ENCODE results near the gene HECA. TPM values are rescaled to one million over a fixed set of nuclear protein-coding genes. Genes with fewer than 3 reads are reported as not detected.
"Not testable (repeated sequence)": the region's sequence is repeated elsewhere in the genome, so short reads cannot be mapped to it uniquely, and the experiment has no call there.

The HECA gene
- total RNA-seq, 1 experiment from 2014 or later: 14.3 TPM

DNA sequence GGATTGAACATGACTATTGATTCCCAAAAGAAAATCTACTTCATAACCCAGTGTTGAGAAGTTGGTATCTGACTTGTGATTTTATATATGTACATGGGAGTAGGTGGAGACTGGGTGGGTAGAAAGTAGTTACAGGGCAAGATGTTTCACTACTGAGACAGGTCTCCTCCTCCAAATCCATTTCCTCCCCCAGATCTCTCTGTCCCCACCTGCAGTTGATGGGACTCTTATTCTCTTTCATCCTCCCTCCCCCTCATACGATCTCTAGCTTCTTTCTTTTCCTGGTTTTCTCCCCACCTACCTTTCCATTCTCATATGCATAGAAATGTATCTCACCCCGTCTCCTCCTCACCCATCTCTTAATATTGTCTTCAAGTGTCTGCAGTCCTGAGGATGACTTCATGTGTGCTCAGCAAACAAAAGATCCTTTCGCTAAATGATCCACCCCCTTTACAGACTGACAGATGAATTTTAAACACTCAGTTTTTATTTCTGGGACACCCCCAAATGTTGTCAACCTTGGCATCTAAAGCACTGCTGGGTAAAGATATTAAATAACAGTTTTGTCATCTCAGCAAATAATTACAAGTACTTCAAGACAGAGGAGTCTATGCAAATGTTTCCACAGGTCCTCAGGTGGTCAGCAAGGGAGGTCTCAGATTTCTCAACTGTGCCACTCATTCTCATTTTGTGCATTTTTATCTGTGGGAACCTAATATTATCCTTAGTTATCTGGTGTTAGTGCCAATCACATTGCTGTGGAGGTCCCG is 18.7 kb upstream of the HECA start:
- Histone ChIP-seq H3K9me3 (ENCODE audit: low read depth, low read length, poor library complexity, severe bottlenecking) (no peaks in the 10 kb centered on the region), H3K4me3 (ENCODE audit: low read depth, low read length, poor library complexity, severe bottlenecking) (no peak overlapping the region), H3K36me3 (ENCODE audit: insufficient read depth, low read length, poor library complexity, severe bottlenecking) (no peaks in the 10 kb centered on the region), H3K27ac (ENCODE audit: low read depth, low read length, poor library complexity, severe bottlenecking) (no peak overlapping the region), H3K4me1 (ENCODE audit: insufficient read depth, low read length, poor library complexity, severe bottlenecking) (no peaks in the 10 kb centered on the region), H3K27me3 (replicated peaks; ENCODE audit: insufficient read depth, low read depth, low read length, poor library complexity) (no peaks in the 10 kb centered on the region)
- no TSS peak for BruUV-seq (replicated peaks)
- intact Hi-C loops (cut with micrococcal nuclease; ENCODE audit: unreplicated experiment): no loop called here
- CTCF ChIA-PET: no interaction called here
- TF ChIP-seq EZH2 (IDR thresholded peaks at IDR 0.05; ENCODE audit: borderline replicate concordance, low read depth, low read length, poor library complexity, severe bottlenecking): no peak
- TF ChIP-seq, protein P1, sequence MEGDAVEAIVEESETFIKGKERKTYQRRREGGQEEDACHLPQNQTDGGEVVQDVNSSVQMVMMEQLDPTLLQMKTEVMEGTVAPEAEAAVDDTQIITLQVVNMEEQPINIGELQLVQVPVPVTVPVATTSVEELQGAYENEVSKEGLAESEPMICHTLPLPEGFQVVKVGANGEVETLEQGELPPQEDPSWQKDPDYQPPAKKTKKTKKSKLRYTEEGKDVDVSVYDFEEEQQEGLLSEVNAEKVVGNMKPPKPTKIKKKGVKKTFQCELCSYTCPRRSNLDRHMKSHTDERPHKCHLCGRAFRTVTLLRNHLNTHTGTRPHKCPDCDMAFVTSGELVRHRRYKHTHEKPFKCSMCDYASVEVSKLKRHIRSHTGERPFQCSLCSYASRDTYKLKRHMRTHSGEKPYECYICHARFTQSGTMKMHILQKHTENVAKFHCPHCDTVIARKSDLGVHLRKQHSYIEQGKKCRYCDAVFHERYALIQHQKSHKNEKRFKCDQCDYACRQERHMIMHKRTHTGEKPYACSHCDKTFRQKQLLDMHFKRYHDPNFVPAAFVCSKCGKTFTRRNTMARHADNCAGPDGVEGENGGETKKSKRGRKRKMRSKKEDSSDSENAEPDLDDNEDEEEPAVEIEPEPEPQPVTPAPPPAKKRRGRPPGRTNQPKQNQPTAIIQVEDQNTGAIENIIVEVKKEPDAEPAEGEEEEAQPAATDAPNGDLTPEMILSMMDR (conservative IDR thresholded peaks at IDR 0.05; ENCODE audit: low read depth, low read length): no peak
- POLR2A ChIA-PET (ENCODE audit: low non-redundant PET): no interaction called here
- DNase-seq (ENCODE audit: low spot score): no peak

DNA sequence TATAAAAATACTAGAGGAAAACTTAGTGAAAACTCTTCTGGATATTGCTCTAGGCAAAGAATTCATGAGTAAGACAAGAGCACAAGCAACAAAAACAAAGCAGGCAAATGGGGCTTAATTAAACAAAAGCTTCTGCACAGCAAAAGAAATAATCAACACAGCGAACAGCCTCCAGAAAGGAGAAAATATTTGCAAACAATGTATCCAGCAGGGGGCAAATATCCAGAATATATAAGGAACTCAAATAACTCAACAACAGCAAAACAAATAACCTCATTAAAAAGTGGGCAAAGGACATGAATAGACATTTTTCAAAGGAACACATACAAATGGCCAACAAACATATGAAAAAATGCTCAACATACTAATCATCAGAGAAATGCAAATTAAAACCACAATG is 17.1 kb upstream of the HECA start:
- DNase-seq (ENCODE audit: low spot score): no peak
- intact Hi-C loops (cut with micrococcal nuclease; ENCODE audit: unreplicated experiment): no loop called here
- TF ChIP-seq, protein P1 (conservative IDR thresholded peaks at IDR 0.05; ENCODE audit: low read depth, low read length): no peak; the same call in 1 of the 2 replicates
- no peak for TF ChIP-seq EZH2 (IDR thresholded peaks at IDR 0.05; ENCODE audit: borderline replicate concordance, low read depth, low read length, poor library complexity, severe bottlenecking)
- CTCF ChIA-PET: interaction anchor here (0.6 kb wide), 1 partner anchor 17 kb away, joined by 4 read pairs; no protein-coding TSS in a partner anchor
- H3K36me3 ChIP-seq (ENCODE audit: insufficient read depth, low read length, poor library complexity, severe bottlenecking): no peaks in the 10 kb centered on the region
- no peak overlapping the region for H3K27ac ChIP-seq (ENCODE audit: low read depth, low read length, poor library complexity, severe bottlenecking)
- BruUV-seq (replicated peaks): no TSS peak
- POLR2A ChIA-PET (ENCODE audit: low non-redundant PET): no interaction called here
- no peaks in the 10 kb centered on the region for H3K4me1 ChIP-seq (ENCODE audit: insufficient read depth, low read length, poor library complexity, severe bottlenecking)
- no peak overlapping the region for H3K4me3 ChIP-seq (ENCODE audit: low read depth, low read length, poor library complexity, severe bottlenecking)
- H3K27me3 ChIP-seq (replicated peaks; ENCODE audit: insufficient read depth, low read depth, low read length, poor library complexity): no peaks in the 10 kb centered on the region
- no peaks in the 10 kb centered on the region for H3K9me3 ChIP-seq (ENCODE audit: low read depth, low read length, poor library complexity, severe bottlenecking)

- H3K27me3 ChIP-seq (replicated peaks; ENCODE audit: insufficient read depth, low read depth, low read length, poor library complexity): no peaks in the 10 kb centered on the region
- no peak for TF ChIP-seq EZH2 (IDR thresholded peaks at IDR 0.05; ENCODE audit: borderline replicate concordance, low read depth, low read length, poor library complexity, severe bottlenecking)
- TF ChIP-seq, protein P1 (conservative IDR thresholded peaks at IDR 0.05; ENCODE audit: low read depth, low read length): no peak
- CTCF ChIA-PET: no interaction called here
- no peaks in the 10 kb centered on the region for H3K4me1 ChIP-seq (ENCODE audit: insufficient read depth, low read length, poor library complexity, severe bottlenecking)
- H3K9me3 ChIP-seq (ENCODE audit: low read depth, low read length, poor library complexity, severe bottlenecking): no peaks in the 10 kb centered on the region
- POLR2A ChIA-PET (ENCODE audit: low non-redundant PET): no interaction called here
- no TSS peak for BruUV-seq (replicated peaks)
- no peak overlapping the region for H3K27ac ChIP-seq (ENCODE audit: low read depth, low read length, poor library complexity, severe bottlenecking)
- no peak for DNase-seq (ENCODE audit: low spot score)
- intact Hi-C loops (cut with micrococcal nuclease; ENCODE audit: unreplicated experiment): no loop called here
- no peaks in the 10 kb centered on the region for H3K36me3 ChIP-seq (ENCODE audit: insufficient read depth, low read length, poor library complexity, severe bottlenecking)
- H3K4me3 ChIP-seq (ENCODE audit: low read depth, low read length, poor library complexity, severe bottlenecking): no peak overlapping the region
These were observed 15.3 kb upstream of the HECA start for GRCh38 chr6:139119552-139119951.

- H3K4me3 ChIP-seq (ENCODE audit: low read depth, low read length, poor library complexity, severe bottlenecking); H3K27me3 ChIP-seq (replicated peaks; ENCODE audit: insufficient read depth, low read depth, low read length, poor library complexity); POLR2A ChIA-PET (ENCODE audit: low non-redundant PET); H3K9me3 ChIP-seq (ENCODE audit: low read depth, low read length, poor library complexity, severe bottlenecking); DNase-seq (ENCODE audit: low spot score); H3K27ac ChIP-seq (ENCODE audit: low read depth, low read length, poor library complexity, severe bottlenecking); H3K36me3 ChIP-seq (ENCODE audit: insufficient read depth, low read length, poor library complexity, severe bottlenecking); CTCF ChIA-PET; intact Hi-C loops (cut with micrococcal nuclease; ENCODE audit: unreplicated experiment); BruUV-seq (replicated peaks): not testable (repeated sequence)
- peaks cover 10% of the 10 kb centered on the region for H3K4me1 ChIP-seq (ENCODE audit: insufficient read depth, low read length, poor library complexity, severe bottlenecking)
These were observed 12.1 kb upstream of the HECA start for GRCh38 chr6:139122823-139123222.

Measured in A673 (cell line).